Measurements from ENCODE around the gene GP1BA.

Gene GP1BA

DNA sequence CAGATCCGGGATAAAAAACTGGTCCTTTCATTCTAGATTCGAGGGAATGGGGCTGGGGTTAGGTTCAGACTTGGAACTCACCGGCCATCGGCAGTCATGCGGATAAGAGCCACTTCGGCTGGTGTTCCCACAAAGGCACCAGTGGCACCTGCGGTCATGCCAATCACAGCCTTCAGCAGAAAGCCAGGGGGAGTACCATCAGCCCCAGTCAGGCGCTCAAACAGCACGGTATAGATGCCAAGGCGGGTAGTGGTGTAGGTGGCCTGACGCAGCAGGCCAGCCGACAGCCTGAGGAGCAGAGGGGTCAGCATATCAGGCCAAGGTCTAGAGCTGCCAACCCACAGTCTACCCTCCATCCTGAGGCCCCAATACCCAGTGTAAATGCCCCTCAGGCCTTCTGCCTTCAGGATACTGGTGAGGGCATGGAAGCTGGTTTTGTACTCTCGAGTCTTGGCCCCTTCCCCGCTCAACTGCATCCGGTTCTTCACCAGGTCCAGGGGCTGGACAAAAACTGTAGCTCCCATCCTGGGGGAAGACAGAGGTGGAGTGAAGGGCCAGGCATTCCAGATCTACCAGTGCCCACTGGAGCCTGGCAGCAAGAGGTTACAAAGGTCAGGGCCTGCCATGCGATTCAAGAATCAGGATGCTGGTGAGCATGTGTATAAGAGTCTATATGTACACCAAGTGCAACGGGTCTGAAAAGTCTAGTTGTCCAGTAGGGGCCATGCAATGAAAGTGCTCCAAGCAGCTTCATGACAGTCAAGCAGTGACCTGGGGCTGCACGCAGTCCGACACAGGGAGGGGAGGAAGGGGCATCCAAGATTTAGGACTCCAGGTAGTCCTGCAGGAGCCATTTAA, 6.8 kb downstream of the GP1BA start:
- peaks cover 46 to 68% of the 10 kb centered on the region in 2 donors for H3K36me3 Mint-ChIP-seq

GRCh38 chr17:4939546-4939795, 7.4 kb downstream of the GP1BA start:
- Mint-ChIP-seq H3K9me3 (no peaks in the 10 kb centered on the region), H3K4me3 (peak overlapping the region; percentile 81 to 82), H3K36me3 (peaks cover 49 to 68% of the 10 kb centered on the region in 2 donors), H3K27ac (peak overlapping the region; percentile 85), H3K4me1 (peaks cover 43 to 66% of the 10 kb centered on the region in 2 donors), H3K27me3 (peaks cover under 1 to 2% of the 10 kb centered on the region in 2 donors)
- ATAC-seq (replicated peaks) (peak; percentile 2 to 3), DNase-seq (no peak)

More for the DNA sequence above, 6.8 kb downstream of the GP1BA start:
- Mint-ChIP-seq H3K9me3 (no peaks in the 10 kb centered on the region), H3K4me3 (peak overlapping the region; percentile 81 to 82), H3K4me1 (peaks cover 43 to 66% of the 10 kb centered on the region in 2 donors), H3K27ac (peak overlapping the region; percentile 85), H3K27me3 (peaks cover 7 to 8% of the 10 kb centered on the region in 2 donors)
- ATAC-seq (replicated peaks) (no peak), DNase-seq (no peak)

- H3K27ac Mint-ChIP-seq: peak within 1 kb of the TSS; percentile 97
- peak; percentile 84 to 87 for ATAC-seq (replicated peaks)
- H3K9me3 Mint-ChIP-seq: no peaks in the 10 kb centered on the region
- peaks cover 46 to 68% of the 10 kb centered on the region in 2 donors for H3K4me1 Mint-ChIP-seq
- peaks cover 52 to 70% of the 10 kb centered on the region in 2 donors for H3K36me3 Mint-ChIP-seq
- H3K27me3 Mint-ChIP-seq: no peaks in the 10 kb centered on the region
- H3K4me3 Mint-ChIP-seq: peak within 1 kb of the TSS; percentile 81 to 82
- peak; percentile 98 for DNase-seq
Observed at GRCh38 chr17:4939796-4940554, 7.9 kb downstream of the GP1BA start, which contains the start of the genes RNF167 and SLC25A11. TSS of gene RNF167 (plus strand) at chr17:4940268. CDS start at chr17:4940910, 642 bp downstream. TSS of gene SLC25A11 (minus strand) at chr17:4940046. CDS start at chr17:4939910, 136 bp downstream.

DNA sequence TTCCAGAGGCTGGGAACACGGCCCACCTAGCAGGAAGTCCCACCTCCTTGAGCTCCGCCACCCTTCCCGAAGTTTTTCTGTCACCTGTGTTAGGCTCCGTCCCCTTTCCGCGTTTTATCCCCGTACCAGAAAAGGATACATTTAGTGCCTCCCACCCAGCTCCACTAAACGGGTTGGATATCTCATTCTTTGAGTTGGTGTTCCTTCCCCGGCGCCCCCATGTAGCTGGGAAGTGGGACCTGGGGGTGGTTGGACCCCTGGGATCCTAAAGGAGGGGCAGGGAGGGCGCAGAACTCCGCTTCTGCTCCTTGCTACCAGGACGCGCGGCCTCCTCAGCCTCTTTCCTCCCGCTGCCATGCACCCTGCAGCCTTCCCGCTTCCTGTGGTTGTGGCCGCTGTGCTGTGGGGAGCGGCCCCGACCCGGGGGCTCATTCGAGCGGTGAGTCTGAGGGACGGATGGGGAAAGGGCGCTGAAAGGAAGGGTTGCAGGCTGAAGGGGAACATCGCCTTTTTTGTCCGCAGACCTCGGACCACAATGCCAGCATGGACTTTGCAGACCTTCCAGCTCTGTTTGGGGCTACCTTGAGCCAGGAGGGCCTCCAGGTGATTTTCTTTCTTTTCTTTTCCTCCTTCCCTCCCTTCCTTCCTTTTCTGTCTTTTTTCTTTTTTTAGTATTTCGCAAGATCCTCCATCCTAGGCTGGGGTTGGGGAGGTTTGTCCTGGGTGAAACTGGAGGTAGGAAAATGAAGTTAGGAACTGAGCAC, 8.7 kb downstream of the GP1BA start:
- Mint-ChIP-seq H3K27me3 (no peaks in the 10 kb centered on the region), H3K4me3 (peak overlapping the region; percentile 81 to 82), H3K9me3 (no peaks in the 10 kb centered on the region), H3K27ac (peak overlapping the region; percentile 97), H3K36me3 (peaks cover 58 to 76% of the 10 kb centered on the region in 2 donors), H3K4me1 (peaks cover 54 to 75% of the 10 kb centered on the region in 2 donors)
- DNase-seq (no peak), ATAC-seq (replicated peaks) (no peak)

- H3K36me3 Mint-ChIP-seq: peaks cover 55 to 74% of the 10 kb centered on the region in 2 donors
- no peak for ATAC-seq (replicated peaks)
- peaks cover 54 to 81% of the 10 kb centered on the region in 2 donors for H3K4me1 Mint-ChIP-seq
Observed at GRCh38 chr17:4941319-4941610, 9.2 kb downstream of the GP1BA start.

GRCh38 chr17:4942760-4943508, 10.9 kb downstream of the GP1BA start:
- Mint-ChIP-seq H3K9me3 (no peaks in the 10 kb centered on the region), H3K27me3 (no peaks in the 10 kb centered on the region), H3K4me1 (peaks cover 53 to 78% of the 10 kb centered on the region in 2 donors), H3K36me3 (peaks cover 58 to 75% of the 10 kb centered on the region in 2 donors), H3K4me3 (peak overlapping the region; percentile 82 to 86), H3K27ac (peak overlapping the region; percentile 85)
- no peak for ATAC-seq (replicated peaks)
- DNase-seq: no peak

More at GRCh38 chr17:4941319-4941610, 9.2 kb downstream of the GP1BA start:
- no peaks in the 10 kb centered on the region for H3K9me3 Mint-ChIP-seq
- no peaks in the 10 kb centered on the region for H3K27me3 Mint-ChIP-seq
- H3K27ac Mint-ChIP-seq: peak overlapping the region; percentile 97
- no peak for DNase-seq
- peak overlapping the region; percentile 81 to 82 for H3K4me3 Mint-ChIP-seq

DNA sequence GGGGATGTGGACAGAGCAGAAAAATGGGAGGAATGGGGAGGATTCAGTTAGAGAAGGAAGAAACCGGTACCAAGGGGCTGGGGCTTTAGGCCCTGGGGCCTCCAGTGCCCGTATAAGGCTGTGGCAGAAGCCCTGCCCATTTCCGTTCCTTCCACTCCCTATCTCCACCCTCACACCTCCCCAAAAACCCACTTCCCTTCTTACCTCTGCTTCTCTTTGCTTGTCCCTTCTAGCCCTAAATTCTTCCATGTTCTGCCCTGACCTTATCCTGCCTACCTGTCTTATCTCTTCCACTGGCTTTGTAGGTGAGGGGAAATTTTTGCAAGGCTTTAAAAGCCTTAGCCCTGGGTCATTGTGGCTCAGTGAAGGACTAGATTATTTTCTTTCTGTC, 12.1 kb downstream of the GP1BA start:
- ATAC-seq (replicated peaks) (no peak), DNase-seq (no peak)
- Mint-ChIP-seq H3K4me3 (peak overlapping the region; percentile 86 to 91), H3K27me3 (no peaks in the 10 kb centered on the region), H3K4me1 (peaks cover 46 to 66% of the 10 kb centered on the region in 2 donors), H3K36me3 (peaks cover 58 to 68% of the 10 kb centered on the region in 2 donors), H3K9me3 (no peaks in the 10 kb centered on the region), H3K27ac (peak overlapping the region; percentile 95)

- Mint-ChIP-seq H3K27ac (peak overlapping the region; percentile 95), H3K36me3 (peaks cover 58 to 68% of the 10 kb centered on the region in 2 donors), H3K9me3 (no peaks in the 10 kb centered on the region), H3K4me3 (peak overlapping the region; percentile 86 to 91), H3K27me3 (no peaks in the 10 kb centered on the region), H3K4me1 (peaks cover 46 to 65% of the 10 kb centered on the region in 2 donors)
- DNase-seq (no peak), ATAC-seq (replicated peaks) (no peak)
Observed at GRCh38 chr17:4944554-4945175, 12.6 kb downstream of the GP1BA start.

GRCh38 chr17:4945176-4945943, 13.3 kb downstream of the GP1BA start:
- Mint-ChIP-seq H3K27ac (peak overlapping the region; percentile 95), H3K9me3 (no peaks in the 10 kb centered on the region), H3K4me3 (peak overlapping the region; percentile 86 to 91), H3K36me3 (peaks cover 57 to 68% of the 10 kb centered on the region in 2 donors), H3K27me3 (no peaks in the 10 kb centered on the region), H3K4me1 (peaks cover 47 to 68% of the 10 kb centered on the region in 2 donors)
- ATAC-seq (replicated peaks): peak; percentile 46 to 49
- DNase-seq: peak; percentile 81

- peaks cover 52 to 70% of the 10 kb centered on the region in 2 donors for H3K4me1 Mint-ChIP-seq
- no peaks in the 10 kb centered on the region for H3K27me3 Mint-ChIP-seq
- H3K27ac Mint-ChIP-seq: peak overlapping the region; percentile 95
- DNase-seq (no peak), ATAC-seq (replicated peaks) (no peak)
- no peaks in the 10 kb centered on the region for H3K9me3 Mint-ChIP-seq
- H3K4me3 Mint-ChIP-seq: peak overlapping the region; percentile 86 to 91
- peaks cover 52 to 68% of the 10 kb centered on the region in 2 donors for H3K36me3 Mint-ChIP-seq
Observed at GRCh38 chr17:4945944-4946280, 13.8 kb downstream of the GP1BA start.

DNA sequence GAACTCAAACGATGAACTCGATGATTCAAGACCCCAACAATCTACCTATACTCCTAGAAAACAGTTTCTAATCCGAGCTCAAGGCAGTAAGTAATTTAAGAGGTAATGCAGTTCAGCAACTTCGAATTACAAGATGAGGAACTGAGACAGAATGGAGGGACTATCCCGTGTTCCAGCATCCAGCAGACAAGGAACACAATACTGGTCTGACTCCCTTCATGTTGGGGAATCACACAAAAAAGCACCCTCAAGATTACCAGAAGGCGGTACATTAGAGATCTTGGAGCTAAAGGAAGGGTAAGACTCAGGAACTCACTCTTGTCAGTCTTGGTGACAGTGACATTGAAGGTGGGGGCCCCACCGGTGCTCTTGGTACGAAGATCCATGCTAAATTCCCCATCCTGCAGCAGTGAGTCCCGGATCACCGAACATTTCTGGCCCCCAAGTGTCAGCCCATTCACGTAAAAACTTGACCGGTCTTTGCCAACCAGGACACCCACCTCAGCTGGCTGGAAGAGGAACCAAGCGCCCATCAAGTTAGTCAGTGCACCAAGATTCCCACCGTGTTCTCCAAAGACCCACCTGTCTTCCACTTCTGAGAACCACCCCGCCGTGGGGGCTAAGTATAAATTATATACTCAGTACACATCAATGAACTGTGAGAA, 14.4 kb downstream of the GP1BA start:
- no peak for DNase-seq
- Mint-ChIP-seq H3K27ac (peak overlapping the region; percentile 95), H3K36me3 (peaks cover 47 to 66% of the 10 kb centered on the region in 2 donors), H3K4me3 (peak overlapping the region; percentile 86 to 91), H3K9me3 (no peaks in the 10 kb centered on the region), H3K4me1 (peaks cover 52 to 70% of the 10 kb centered on the region in 2 donors), H3K27me3 (no peaks in the 10 kb centered on the region)
- ATAC-seq (replicated peaks): peak in 1 of 2 donors; percentile 5

DNA sequence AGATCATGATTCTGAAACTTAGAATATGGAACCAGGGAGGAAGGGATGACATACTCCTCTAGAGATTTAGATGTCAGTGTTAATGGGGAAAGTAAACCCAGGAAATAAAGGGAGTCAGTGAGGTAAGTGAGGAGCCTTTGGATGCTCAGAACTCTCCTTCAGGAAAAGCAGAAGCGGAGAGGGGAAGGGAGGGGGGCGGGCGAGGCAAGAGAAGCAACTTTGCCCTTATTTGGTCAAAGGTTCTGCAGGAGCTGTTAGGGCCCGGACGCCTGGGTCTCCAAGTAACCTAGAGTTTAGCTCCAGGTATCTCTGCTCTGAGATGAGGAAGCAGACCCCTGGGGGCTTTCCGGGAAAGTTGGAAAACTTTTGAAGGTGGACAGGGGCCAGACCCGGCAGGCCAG, 14.9 kb downstream of the GP1BA start:
- Mint-ChIP-seq H3K4me1 (peaks cover 52 to 70% of the 10 kb centered on the region in 2 donors), H3K27me3 (no peaks in the 10 kb centered on the region), H3K4me3 (peak overlapping the region; percentile 86 to 91), H3K36me3 (peaks cover 42 to 60% of the 10 kb centered on the region in 2 donors), H3K27ac (peak overlapping the region; percentile 95), H3K9me3 (no peaks in the 10 kb centered on the region)
- ATAC-seq (replicated peaks) (no peak), DNase-seq (no peak)
